MCF 10A (cell line): Measurements from ENCODE around the gene COX6B2. TPM values are rescaled to one million over a fixed set of nuclear protein-coding genes. Genes with fewer than 3 reads are reported as not detected.
A peak's percentile ranks its signal among the peaks of the same experiment; 100 is the strongest.

Source experiments
- BruUV-seq: library from RNA; stranded (reverse); fragments of 400-500 nt; replicated peaks from 2 replicates; lab custom pipeline; 2021; lab: Mats Ljungman, UMichigan
- CTCF ChIA-PET: fragments of 300-600 bp; sonication (Branson Sonifier 250); formaldehyde crosslinking; extraction: SDS; loops from one replicate; lab custom pipeline; 2021; ENCODE audit warnings: antibody characterized with exemption, inconsistent platforms; lab: Yijun Ruan, JAX
- POLR2A ChIA-PET: fragments of 300-600, 350-650 bp; sonication (Branson Sonifier 250); formaldehyde crosslinking; extraction: SDS; loops from one replicate; lab custom pipeline; 2020; ENCODE audit warnings: antibody characterized with exemption, inconsistent platforms; lab: Yijun Ruan, JAX
- DNase-seq: peaks from one replicate; pipeline ENCODE4 v3.0.0-alpha.2; 2018; ENCODE audit not compliant: unreplicated experiment
- H3K27ac Mint-ChIP-seq: one replicate; pipeline ENCODE4 v1.8.0; 2022; ENCODE audit warnings: mild to moderate bottlenecking, low read depth, mixed read lengths; ENCODE audit not compliant: unreplicated experiment
- H3K27me3 Mint-ChIP-seq: one replicate; pipeline ENCODE4 v1.8.0; 2022; ENCODE audit warnings: mixed read lengths; ENCODE audit not compliant: insufficient read depth, unreplicated experiment
- H3K36me3 Mint-ChIP-seq: one replicate; pipeline ENCODE4 v1.8.0; 2022; ENCODE audit warnings: mild to moderate bottlenecking, moderate library complexity, mixed read lengths; ENCODE audit not compliant: insufficient read depth, unreplicated experiment
- H3K4me1 Mint-ChIP-seq: one replicate; pipeline ENCODE4 v1.8.0; 2022; ENCODE audit warnings: mixed read lengths; ENCODE audit not compliant: insufficient read depth, unreplicated experiment
- H3K4me3 Mint-ChIP-seq: one replicate; pipeline ENCODE4 v1.8.0; 2022; ENCODE audit warnings: mild to moderate bottlenecking, moderate library complexity, mixed read lengths; ENCODE audit not compliant: unreplicated experiment
- H3K9me3 Mint-ChIP-seq: one replicate; pipeline ENCODE4 v1.8.0; 2022; ENCODE audit warnings: mixed read lengths; ENCODE audit not compliant: unreplicated experiment
- intact Hi-C: fragments of 100-400 bp; cut with micrococcal nuclease; formaldehyde crosslinking; loops from 2 replicates; pipeline ENCODE4 v1.14.1; 2022
- total RNA-seq: library from RNA; stranded (reverse); gene quantifications from 2 replicates; pipeline ENCODE4 v1.2.3, GENCODE V29; 2022
- TF ChIP-seq, protein P1 (sequence below): fragments of 200-600 bp; IDR thresholded peaks from one replicate; pipeline ENCODE4 v1.8.0; 2022; ENCODE audit warnings: antibody characterized with exemption, mild to moderate bottlenecking; ENCODE audit not compliant: unreplicated experiment

The COX6B2 gene
- total RNA-seq, 1 experiment from 2014 or later: 0.33 TPM

DNA sequence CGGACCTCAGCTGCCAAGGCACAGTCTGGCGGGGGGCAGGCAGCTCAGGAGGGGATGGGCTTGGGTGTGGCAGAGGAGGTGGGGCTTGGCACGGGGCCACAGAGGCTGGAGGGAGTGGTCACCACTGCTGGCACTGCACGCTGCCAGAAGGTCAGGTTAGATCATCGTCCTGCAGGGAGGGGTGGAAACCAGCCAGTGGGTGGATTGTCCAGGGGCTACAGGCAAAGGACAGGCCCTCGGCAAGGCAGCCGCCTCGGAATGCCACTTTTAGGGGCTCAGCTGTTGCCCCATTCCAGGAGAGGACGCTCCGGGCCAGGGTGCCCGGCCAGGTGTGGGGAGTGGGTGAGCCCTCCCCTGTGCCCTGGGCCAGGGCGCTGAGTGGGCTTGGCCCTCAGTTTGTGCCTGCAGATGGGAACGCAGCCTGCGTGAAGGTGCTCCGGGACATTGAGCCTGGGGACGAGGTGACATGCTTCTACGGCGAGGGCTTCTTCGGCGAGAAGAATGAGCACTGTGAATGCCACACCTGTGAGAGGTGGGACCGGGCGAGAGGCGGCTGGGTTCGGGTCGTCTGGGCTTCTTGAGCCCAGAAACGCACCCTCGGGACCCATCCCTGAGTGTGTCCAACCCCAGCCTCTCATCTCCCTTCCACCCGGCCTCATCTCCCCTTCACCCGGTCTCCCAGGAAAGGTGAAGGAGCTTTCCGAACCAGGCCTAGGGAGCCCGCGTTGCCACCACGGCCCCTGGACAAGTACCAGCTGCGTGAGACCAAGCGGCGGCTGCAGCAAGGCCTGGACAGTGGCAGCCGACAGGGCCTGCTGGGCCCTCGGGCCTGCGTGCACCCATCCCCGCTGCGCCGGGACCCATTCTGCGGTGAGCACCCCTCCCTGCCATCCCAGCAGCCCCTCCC is 8.4 kb downstream of the COX6B2 start:
- POLR2A ChIA-PET: interaction anchor here (1.4 to 2.9 kb wide), 2 partner anchors 9 to 38 kb away, joined by 4 to 18 read pairs; partner anchors contain the start of gene TMEM238
- CTCF ChIA-PET: interaction anchor here (0.6 kb wide), 3 partner anchors 35 to 182 kb away, joined by 3 to 6 read pairs (median 3); no protein-coding TSS in a partner anchor
- Mint-ChIP-seq H3K4me3 (no peak overlapping the region), H3K36me3 (peaks cover 35% of the 10 kb centered on the region), H3K4me1 (peaks cover 17% of the 10 kb centered on the region), H3K9me3 (no peaks in the 10 kb centered on the region), H3K27me3 (no peaks in the 10 kb centered on the region), H3K27ac (peak overlapping the region; percentile 87)
- intact Hi-C loops: no loop called here
- TF ChIP-seq, protein P1, sequence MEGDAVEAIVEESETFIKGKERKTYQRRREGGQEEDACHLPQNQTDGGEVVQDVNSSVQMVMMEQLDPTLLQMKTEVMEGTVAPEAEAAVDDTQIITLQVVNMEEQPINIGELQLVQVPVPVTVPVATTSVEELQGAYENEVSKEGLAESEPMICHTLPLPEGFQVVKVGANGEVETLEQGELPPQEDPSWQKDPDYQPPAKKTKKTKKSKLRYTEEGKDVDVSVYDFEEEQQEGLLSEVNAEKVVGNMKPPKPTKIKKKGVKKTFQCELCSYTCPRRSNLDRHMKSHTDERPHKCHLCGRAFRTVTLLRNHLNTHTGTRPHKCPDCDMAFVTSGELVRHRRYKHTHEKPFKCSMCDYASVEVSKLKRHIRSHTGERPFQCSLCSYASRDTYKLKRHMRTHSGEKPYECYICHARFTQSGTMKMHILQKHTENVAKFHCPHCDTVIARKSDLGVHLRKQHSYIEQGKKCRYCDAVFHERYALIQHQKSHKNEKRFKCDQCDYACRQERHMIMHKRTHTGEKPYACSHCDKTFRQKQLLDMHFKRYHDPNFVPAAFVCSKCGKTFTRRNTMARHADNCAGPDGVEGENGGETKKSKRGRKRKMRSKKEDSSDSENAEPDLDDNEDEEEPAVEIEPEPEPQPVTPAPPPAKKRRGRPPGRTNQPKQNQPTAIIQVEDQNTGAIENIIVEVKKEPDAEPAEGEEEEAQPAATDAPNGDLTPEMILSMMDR: no peak
- peak; percentile 74 for DNase-seq
- BruUV-seq: no TSS peak

DNA sequence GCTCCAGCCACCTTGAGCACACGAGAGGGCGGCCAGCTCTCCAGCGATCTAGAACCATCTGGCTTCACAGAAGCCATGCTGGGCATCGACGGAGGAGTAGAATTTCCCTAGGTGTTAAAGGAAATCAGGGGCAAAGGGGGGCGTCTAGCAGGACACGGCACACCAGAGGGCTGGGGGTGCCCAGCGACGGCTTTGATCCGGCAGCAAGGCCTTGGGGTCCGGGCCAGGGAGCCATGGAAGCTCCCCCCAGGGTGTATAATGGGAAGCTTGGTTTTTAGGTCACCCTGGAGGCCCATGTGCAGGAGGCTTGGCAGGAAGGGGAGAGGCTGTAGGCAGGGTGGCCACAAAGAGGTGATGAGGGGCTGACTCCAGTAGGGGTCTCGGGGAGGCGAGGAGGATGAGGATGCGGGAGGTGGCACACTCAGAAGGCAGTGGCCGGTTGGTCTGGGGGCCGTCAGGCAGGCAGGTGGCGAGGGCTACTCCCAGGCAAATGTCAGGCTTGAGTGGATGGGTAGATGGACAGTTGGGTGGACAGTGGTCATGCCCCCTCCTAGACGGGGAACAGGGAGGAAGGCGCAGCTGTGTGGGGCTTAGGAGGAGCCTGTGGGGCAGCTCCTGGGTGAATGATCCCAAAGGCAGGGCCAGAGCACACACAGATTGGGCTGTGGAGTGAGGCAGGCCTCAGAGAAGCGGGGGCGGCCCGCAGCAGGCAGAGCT is 9.3 kb downstream of the COX6B2 start:
- Mint-ChIP-seq H3K27me3 (no peaks in the 10 kb centered on the region), H3K36me3 (peaks cover 35% of the 10 kb centered on the region), H3K4me1 (peaks cover 21% of the 10 kb centered on the region), H3K4me3 (no peak overlapping the region), H3K9me3 (no peaks in the 10 kb centered on the region), H3K27ac (peak overlapping the region; percentile 87)
- CTCF ChIA-PET: interaction anchor here (0.6 to 1.1 kb wide), 2 partner anchors 36 to 185 kb away, joined by 4 to 5 read pairs; no protein-coding TSS in a partner anchor
- no peak for DNase-seq
- TF ChIP-seq, protein P1: no peak
- intact Hi-C loops: no loop called here
- no TSS peak for BruUV-seq
- POLR2A ChIA-PET: interaction anchor here (0.8 to 2.9 kb wide), 4 partner anchors 10 to 39 kb away, joined by 3 to 18 read pairs (median 4); partner anchors contain the start of gene TMEM238

DNA sequence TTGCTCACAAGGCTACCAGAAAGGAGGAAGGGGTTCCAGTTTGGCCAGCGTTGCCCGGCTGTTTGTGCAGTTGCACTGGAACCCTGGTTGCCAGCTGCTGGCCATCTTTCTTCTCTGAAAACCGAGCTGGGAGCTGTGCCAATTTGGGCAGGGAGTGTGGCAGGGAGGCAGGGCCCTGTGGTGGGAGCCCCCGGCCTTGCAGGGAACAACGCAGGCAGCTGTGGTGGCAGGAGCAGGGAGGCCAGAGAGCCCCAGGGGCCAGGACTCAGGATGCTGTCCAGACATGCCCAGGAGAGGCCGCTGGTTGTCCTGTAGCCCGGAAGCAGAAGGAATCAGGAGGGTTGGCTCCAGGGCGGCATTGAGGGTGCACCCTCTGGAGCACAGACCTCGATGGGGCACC is 10.1 kb downstream of the COX6B2 start:
- CTCF ChIA-PET: interaction anchor here (1.1 kb wide), 1 partner anchor 184 kb away, joined by 4 read pairs; no protein-coding TSS in a partner anchor
- H3K36me3 Mint-ChIP-seq: peaks cover 41% of the 10 kb centered on the region

More for the DNA sequence above, 10.1 kb downstream of the COX6B2 start:
- peak; percentile 87 for DNase-seq
- no TSS peak for BruUV-seq
- POLR2A ChIA-PET: interaction anchor here (0.6 to 2.9 kb wide), 6 partner anchors 11 to 122 kb away, joined by 3 to 18 read pairs (median 4); partner anchors contain the start of gene TMEM238
- TF ChIP-seq, protein P1: no peak
- Mint-ChIP-seq H3K9me3 (no peaks in the 10 kb centered on the region), H3K4me3 (peak overlapping the region; percentile 25), H3K27me3 (no peaks in the 10 kb centered on the region), H3K27ac (peak overlapping the region; percentile 87), H3K4me1 (peaks cover 21% of the 10 kb centered on the region)
- intact Hi-C loops: no loop called here
